NCI-H2227 (cell line): Measurements from ENCODE around the gene KCNB1.
A peak's percentile ranks its signal among the peaks of the same experiment; 100 is the strongest.
"Not testable (repeated sequence)": the region's sequence is repeated elsewhere in the genome, so short reads cannot be mapped to it uniquely, and the experiment has no call there.

Experiments
- DNase-seq: peaks from one replicate; lab custom pipeline; 2025; ENCODE audit not compliant: unreplicated experiment; lab: John Stamatoyannopoulos, UW

The KCNB1 gene

GRCh38 chr20:49330701-49331615 is 151.5 kb downstream of the KCNB1 start:
- DNase-seq = no peak

GRCh38 chr20:49328790-49329189 is 153.7 kb downstream of the KCNB1 start:
- no peak for DNase-seq

GRCh38 chr20:49326026-49326425 is 156.4 kb downstream of the KCNB1 start:
- no peak for DNase-seq

DNA sequence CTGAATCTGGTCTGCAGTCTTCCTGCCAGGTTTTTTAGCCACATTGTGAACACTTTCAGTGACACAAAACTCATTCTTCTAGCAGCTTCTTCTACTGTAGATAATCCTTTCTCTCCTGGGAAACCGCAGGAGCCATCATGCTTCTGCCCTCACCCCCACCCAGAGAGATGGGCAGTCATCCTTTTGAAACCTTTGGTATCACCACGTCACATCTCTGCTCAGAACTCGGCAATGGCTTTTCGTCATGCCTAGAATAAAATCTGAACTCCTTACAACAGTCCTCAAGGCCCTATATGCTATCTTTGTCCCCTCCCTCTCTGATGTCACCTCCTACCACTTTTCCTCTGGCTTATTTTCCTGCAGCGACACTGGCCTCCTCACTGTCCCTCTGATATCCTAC is 158.2 kb downstream of the KCNB1 start:
- DNase-seq = no peak

DNA sequence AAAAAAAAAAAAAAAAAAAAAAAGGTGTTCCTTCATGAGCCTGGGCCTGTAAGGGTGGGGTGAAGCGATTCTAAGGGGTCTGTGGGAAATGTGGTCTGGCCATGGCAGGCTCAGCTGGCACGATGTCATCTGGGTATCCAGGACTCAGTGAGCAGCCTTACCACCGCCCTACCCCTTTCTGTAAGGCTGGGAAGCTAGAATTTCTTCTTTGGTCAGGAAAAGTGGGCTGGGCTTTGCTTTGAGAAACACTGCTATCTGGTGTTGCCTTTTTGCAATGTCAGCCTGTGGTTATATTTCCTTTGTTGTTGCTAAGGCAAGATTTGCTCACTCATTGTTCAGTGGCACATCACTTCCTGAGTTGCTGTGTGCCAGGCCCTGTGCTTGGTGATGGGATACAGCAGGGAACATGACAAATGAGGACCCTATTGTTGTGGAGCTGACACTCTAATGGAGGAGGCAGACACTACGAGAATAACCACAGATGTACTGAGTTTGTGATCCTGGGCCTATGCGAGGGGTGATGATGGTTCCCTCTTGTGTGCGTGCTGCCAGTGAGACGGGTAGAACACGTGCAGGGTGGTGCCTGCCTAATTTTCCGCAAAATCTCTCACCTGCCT is 158.7 kb downstream of the KCNB1 start:
- DNase-seq = peak; percentile 45

GRCh38 chr20:49320460-49320859 is 162.0 kb downstream of the KCNB1 start:
- peak; percentile 65 for DNase-seq

- peak; percentile 21 for DNase-seq
Observed at GRCh38 chr20:49319208-49319809, 163.2 kb downstream of the KCNB1 start.

DNA sequence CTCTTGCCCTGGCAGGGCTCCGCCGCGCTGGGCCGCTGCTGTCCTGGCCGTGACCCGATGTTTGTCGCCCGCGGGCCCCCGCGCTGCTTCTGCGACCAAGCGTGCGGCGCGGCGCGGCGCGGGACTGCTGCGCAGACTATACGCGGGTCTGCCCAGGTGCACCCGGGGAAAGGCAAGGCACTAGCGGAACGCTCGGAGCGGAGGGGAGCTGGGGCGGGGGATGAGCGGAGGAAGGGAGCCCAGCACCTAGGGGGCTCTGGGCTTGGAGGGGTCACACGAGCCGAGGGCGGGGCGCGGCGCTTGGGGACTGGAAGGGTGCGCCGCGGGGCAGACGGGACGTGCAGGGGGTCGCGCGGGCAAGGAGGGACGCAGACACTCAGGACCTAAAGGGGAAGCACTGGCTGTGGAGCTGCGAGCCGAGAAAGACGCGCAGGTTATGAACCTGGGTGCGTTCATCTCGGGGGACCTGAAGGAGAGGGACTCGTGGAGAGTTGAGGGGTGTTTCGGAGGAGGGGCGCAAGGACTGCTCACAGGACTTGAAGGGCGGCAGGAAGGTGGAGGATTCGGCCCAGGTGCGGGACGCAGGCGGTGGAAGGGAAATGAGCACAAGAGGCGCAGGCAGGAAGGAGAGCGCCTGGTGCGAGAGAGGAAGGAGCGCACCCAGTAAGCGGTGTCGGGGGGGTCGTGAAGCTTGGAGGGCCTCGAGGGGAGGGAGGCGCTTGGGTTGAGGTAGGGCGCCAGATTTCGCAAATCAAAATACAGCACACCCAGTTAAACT is 163.8 kb downstream of the KCNB1 start:
- DNase-seq = no peak

- DNase-seq = no peak
Observed at GRCh38 chr20:49318091-49318429, 164.4 kb downstream of the KCNB1 start.

GRCh38 chr20:49316704-49317103 is 165.8 kb downstream of the KCNB1 start:
- DNase-seq = no peak

DNA sequence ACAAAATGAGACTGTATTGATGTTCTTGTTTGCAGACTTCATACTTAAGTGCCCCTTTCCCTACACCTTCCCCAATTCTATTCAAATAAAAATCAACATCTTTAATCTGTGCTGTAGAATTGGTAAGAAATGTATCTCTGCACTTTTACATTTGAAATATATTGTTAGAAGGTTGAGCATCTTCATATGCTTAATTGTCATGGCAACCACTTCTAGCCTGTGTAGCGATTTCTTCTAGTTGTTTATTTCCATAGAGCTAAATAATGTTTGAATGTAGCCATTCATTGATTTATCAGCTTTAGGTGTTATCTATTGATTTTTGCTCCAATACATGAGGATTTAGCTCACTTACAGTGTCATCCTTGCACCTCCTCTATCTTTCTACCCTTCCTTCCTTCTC is 166.9 kb downstream of the KCNB1 start:
- no peak for DNase-seq

DNA sequence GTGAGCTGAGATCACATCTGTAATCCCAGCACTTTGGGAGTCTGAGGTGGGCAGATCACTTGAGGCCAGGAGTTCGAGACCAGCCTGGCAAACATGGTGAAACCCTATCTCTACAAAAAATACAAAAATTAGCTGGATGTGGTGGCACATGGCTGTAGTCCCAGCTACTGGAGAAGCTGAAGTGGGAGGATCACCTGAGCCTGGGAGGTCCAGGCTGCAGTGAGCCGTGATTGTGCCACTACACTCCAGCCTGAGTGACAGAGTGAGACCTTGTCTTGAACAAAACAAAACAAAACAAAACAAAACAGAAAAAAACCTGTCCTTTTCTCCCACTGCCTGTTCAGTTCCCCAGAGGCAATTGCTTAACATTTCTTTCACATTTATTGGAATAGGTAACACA is 168.4 kb downstream of the KCNB1 start:
- not testable (repeated sequence) for DNase-seq
